SH-SY5Y (cell line): ENCODE results near the gene SPATA46.

ENCODE experiments used
- GATA2 ChIP-seq: IDR thresholded peaks from 2 replicates; pipeline ENCODE4 v1.6.1; 2011; ENCODE audit warnings: mild to moderate bottlenecking, low read depth, low read length
- GATA3 ChIP-seq: IDR thresholded peaks from 2 replicates; pipeline ENCODE4 v1.6.1; 2011; ENCODE audit warnings: low read depth, mild to moderate bottlenecking, low read length, moderate library complexity

SPATA46 gene

DNA sequence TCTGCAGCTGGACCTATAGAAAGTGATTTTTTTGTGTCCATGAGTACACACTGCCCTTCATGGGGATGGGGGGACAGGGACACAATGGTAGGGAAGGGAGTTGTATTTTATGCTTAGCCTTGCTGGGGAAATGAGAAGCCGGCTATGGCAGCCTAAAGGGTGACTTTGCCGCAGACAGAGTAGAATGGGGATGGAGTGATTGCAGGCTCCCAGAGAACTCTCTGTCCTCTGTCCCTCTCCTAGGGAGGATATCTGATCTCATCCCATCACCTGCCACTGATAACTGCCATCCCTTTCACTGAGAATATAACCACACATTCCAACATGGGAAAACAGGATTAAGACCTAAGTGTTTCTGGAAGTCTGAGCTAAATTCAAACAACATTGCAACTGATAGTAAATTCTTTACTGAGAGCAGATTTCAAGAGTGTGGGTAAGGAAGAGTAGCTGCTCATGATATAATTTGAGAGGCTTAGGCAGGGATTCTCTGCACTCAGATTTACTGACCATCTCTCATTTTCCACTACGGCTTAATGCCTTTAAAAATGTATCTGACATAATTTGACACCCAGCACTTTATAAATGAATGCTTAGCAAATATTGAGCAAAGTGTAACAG lies 21.4 kb upstream of the SPATA46 start:
- no peak for TF ChIP-seq GATA3
- no peak for TF ChIP-seq GATA2

DNA sequence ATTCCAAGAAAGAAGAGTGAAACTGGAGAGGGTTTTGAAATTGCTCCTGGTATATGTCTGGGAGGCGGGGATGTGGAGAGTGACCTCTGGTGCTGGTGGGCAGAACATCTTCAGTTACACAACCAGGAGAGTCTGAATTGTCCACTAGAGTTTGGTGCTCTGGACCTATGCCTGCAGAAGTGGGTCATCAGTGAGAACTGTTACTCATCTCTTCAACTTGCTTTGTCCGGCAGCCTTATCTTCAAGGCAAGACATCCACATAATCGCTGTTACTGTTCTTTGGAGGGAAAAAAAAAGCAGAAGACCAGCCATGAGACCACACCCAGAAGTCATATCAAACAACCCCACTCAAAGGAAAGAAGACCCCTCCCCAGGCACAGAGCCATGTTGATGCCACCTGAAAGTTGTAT lies 20.4 kb upstream of the SPATA46 start:
- no peak for TF ChIP-seq GATA3
- TF ChIP-seq GATA2 = no peak

DNA sequence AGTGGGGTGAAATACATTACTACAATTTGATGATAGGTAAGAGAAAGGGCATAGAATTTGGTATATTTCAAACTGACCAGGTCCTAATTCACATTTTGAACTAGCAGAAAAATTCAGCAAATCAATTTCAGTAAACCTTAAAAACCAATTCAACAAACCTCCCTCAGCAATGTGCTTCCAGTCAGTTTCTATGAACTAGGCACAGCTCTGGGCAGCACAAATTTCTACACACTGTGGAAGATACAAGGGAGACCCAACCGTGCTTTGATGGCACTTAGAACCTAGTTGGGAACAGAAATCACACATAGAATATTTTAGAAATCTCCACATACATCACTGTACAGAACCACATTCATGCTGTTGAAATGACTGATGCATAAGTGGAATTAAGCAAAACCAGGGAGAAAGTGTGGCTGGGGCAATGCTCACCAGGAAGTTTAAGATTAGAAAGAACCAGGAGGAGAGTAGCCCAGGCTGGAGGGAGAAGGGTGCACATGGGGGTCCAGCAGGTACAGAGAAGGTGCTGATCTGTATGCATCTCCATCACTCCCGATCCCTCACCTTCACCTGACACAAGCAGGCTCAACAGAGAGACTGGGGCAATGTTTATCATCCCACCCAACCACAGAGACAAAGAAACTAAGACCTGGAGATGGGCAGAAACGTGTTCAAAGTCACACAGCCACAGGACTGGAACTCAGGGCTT lies 19.7 kb upstream of the SPATA46 start:
- TF ChIP-seq GATA2 (no peak), GATA3 (no peak)

DNA sequence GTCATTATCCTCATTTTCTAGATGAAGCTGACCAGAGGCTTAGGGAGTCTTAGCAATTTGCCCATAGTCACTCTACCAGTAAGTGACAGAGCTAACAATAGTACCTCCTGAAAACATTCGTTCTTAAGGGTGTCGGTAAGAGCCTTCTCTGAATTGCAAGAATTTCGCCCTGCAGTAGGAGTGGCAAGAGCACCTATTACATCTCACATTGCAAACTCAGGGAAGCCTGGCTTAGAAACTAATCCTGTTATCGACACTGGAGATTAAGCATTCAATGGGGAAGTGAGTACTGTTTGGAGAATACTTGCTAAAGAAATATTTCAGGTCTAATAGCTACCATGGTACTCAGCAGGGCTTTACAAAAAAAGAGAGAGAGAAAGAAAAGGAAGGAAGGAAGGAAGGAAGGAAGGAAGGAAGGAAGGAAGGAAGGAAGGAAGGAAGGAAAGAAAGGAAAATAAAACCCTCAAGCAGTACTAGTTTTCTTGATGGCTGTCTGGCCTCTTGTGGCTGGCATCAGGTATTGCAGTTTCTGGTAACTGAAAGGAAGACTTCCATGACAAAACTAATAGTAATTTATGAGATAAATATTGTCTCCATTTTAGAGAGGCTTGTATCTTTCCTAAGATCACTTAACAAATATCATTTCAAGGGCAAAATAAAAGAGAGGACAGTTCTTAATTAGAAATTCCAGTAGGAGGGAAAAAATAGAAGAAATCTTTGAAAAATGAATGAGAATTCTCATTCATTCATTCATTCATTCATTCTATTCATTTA lies 15.3 kb upstream of the SPATA46 start:
- no peak for TF ChIP-seq GATA2
- TF ChIP-seq GATA3 = no peak

DNA sequence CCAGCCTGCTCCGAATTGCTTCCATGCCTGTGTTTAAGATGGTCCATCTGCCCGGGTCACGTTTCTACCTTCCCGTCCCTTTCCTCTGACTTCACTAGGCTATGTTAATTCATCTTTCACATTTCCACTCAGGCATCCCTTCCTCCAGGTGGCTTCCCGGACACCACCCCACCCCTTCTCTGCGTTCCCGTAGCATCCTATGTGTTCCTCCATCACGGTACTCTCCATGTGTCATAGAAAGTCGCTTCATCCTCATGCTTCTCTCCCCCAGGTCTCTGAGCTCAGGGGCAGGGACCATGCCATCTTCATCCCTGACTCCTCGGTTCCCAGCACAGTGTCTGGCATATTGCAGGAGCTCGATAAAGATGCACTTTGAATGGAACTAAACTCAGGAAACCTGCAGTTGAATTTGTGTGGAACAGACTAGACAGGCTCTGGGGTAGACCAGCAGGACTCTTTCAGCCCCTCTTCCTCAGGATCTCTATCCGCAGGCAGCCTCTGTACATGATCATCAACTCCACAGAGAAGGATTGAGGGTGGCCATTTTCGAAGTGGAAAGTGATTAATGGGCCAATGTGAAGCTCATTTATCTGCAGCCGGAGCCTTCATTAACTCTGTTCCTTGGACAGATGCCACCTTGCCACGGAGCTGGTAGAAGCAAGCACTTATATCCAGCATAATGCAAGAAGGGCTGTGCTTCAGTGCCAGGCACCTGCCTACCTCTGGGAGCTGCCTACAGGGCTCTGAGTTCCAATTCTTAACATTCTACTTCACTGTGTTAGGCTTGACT lies 13.9 kb upstream of the SPATA46 start:
- TF ChIP-seq GATA2 (no peak), GATA3 (no peak)

DNA sequence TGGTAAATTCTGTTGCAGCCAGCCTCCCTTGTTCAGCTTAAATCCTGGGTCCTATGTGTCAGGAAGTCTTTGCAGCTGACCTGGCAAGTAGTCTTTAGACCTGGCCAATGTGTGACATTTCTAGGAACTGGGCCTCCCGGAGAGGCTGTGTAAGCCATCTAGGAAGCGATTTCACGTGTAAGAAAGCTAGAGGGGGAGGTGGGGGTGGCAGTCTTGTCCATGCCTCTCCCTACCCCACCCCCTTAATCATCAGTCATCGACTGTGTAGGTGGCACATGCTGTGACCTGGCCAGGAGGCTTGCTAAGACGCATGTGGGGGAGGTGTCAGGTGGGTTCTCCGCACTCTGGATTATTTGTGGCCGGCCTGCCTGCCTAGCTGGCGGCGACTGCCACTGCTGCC lies 13.3 kb upstream of the SPATA46 start:
- TF ChIP-seq GATA2 (no peak), GATA3 (no peak)

DNA sequence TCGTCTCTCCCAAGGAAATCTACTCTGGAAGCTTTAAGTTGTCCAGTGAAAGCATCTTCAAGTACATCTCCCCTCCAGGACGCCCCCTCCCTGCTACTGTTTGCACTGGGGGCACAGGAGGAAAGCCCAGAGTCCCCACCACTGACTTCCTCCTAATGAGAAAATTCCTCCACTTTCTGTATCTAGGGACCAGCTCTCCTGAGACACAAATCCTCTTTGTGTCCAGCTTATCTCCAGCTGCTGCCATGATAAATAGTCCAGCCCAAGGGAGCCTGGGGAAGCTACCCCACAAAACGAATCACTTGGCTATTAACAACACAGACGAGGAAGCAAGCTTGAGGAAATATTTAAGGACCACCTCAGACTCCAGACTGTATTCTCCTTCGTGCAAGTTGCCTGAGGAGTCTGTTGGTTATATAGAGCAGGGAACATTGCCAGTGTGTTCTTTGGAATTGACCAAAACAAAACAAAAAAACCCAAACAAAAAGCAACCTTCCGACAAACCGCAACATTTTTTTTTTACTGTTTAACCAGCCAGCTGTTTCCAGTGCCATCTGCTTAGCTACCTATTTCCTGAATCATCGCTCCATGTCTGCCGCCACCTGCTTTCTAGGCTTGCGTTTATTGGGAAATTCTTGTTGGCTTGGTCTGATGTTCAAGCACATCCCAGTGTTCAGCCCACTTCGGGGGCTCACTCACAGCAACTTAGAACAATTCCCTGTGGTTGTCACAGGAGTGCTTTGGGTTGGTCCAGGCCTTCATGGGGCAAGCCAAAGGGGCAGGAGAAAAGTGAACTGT lies 12.6 kb upstream of the SPATA46 start:
- TF ChIP-seq GATA3 (no peak), GATA2 (no peak)

DNA sequence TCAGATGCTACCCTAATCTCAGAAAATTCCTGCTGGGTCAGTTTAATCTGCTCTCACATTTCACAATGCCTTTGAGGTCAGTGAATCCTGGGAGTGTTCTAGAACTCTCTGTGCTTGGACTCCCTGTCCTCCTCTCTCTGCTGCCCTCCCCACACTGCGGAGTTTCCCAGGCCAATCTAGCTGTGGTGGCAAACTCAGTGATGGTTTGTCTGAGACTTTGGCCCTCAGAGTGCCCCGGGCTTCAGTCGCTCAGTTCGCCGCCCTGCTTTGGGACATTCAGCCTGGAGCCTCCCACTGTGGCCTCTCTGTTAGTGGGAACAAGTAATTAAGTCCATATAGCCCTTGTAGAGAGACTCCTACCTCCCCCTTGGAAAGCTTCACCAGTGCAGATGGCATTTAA lies 12.0 kb upstream of the SPATA46 start:
- no peak for TF ChIP-seq GATA2
- TF ChIP-seq GATA3 = no peak

DNA sequence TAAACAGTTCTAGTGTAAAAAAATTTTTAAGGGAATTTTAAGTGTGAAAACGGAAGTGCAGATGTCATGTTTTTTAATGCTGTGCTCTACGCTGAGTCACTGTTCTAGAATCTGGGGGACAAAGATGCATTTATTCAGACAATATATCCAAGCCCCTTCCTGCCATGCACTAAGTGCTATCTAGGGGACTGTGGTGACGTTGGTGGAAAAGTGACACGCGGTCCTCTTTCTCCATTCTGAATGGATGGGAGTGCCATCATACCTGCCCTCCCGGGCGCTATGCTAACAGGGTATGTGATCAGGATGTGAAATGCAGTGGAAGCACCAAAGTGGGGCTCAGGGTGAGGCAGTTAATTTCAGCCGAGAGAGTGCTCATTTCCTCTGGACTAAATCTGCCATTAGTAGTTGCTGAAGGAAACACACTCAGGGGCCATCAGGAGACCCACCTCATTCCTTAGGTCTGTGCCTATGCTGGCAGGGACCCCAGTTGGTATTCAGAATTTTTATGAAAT lies 11.5 kb upstream of the SPATA46 start:
- TF ChIP-seq GATA3 (no peak), GATA2 (no peak)

DNA sequence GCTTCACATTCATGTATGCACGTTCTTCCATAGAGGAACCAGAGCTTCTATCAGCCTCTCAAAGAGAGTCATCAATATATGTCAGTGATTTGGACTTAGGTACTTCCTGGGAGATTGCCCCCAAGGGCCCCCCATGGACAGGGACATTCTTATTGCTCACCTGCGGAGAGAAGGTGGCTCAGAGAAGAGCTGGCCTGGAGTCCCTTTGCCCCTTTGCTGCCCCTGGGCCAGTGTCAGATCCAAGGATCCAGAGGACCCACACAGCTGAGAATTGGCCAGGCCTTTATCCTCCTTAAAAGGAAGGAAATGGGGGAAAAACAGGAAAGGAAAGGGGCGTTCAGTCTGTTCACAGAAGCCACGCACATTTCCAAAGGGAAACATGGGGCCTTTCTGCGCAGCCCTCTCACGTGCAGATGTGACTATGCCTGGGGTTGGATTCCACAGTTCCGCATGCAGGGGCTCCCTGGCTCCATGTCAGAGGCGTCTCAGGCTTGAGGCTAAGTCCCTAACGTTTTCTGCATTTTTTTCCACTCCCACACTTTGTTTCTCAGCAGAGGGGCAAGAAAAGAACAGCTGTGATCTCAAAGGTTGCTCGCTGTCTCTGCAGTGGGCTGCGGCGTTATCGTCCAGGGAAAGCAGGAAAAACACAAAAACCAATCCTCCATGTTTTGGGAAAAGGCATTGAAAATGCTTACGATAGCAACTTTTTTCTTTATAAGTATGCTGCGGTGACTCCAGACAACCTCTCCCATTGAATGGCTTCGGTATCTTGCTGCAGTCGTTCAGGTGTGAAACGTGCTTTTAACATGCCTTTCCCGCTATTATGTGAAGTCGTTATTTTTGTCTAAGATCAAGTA lies 10.8 kb upstream of the SPATA46 start:
- TF ChIP-seq GATA2 = no peak
- no peak for TF ChIP-seq GATA3

DNA sequence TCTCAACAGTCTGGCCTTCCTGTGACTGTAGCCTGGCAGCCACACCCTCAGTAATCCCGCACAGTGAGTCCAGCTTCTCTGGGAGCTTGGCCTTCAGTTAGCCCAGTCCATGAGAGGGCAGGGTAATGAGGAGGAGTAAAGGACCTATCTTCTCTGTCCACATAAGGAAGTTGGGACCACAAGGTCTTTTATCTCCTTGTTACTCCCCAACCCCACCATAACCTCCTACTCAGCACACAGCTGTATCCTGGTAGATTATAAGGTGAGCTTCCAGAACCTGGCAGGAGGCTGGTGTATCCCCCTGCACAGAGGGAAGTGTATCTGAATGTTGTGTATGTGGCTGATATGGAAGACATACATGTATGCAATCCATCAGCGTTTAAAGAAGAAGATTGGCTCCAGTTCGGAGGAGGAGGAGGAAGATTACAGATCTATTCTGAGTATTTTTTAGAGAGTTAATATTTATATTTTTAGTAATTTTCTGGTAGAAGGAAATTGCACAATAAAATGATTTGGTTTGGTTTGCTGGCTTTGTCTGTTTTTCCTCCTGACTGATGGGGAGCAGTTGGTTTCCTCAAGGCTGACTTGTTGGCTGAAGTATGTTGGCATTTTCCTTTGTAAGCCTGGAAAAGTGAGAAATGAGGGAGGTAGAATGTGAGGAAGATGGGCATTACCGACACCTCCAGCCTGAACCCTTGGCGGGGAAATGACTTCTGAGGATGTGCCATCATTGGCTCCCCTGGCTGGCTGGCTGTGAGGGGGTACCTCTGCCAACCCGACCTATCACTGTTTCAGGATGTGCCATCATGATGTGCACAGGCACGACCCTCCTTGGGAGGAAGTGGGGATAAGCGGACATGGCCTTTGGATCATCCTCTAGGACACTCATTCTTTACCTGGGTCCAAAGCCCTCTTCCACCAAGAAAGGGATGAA lies 9.9 kb upstream of the SPATA46 start:
- TF ChIP-seq GATA3 (no peak), GATA2 (no peak)
